Body of pancreas (tissue), 4 donors: ENCODE measurements around the gene KIDINS220.

ENCODE experiments used
- CTCF ChIP-seq, 7 experiments: fragments of 450-650 bp in 4 of 7; fragments of 200-600 bp in 3 of 7; sonication (generic) in 3 of 7; IDR thresholded peaks; one replicate each; pipeline ENCODE4 v1.5.1; 2016 to 2019; ENCODE audit warnings: antibody characterized with exemption in 7 of 7
- POLR2A ChIP-seq, 3 donors: fragments of 450-650 bp; IDR thresholded peaks; one replicate each; pipeline ENCODE4 v1.6.1; 2016; ENCODE audit warnings: antibody characterized with exemption in 3 of 3, mild to moderate bottlenecking in 2 of 3

GRCh38 chr2:8694737-8695136 is 142.7 kb downstream of the KIDINS220 start:
- TF ChIP-seq POLR2A (IDR thresholded peaks at IDR 0.05): no peak
- TF ChIP-seq CTCF (IDR thresholded peaks at IDR 0.05): no peak
